Measurements from ENCODE around the gene TARBP1. TPM values are rescaled to one million over a fixed set of nuclear protein-coding genes. Genes with fewer than 3 reads are reported as not detected.

Gene TARBP1
- total RNA-seq, 1 donor from 2014 or later: 39.6 TPM

GRCh38 chr1:234409328-234409727, 69.7 kb downstream of the TARBP1 start:
- H3K9me3 Mint-ChIP-seq (ENCODE audit: unreplicated experiment): no peaks in the 10 kb centered on the region
- no peak for DNase-seq (ENCODE audit: low spot score)
- TF ChIP-seq CTCF (IDR thresholded peaks at IDR 0.05; ENCODE audit: unreplicated experiment): no peak
- no peak overlapping the region for H3K27ac Mint-ChIP-seq (ENCODE audit: unreplicated experiment)
- peaks cover 20% of the 10 kb centered on the region for H3K36me3 Mint-ChIP-seq (ENCODE audit: low read depth, unreplicated experiment)
- no peaks in the 10 kb centered on the region for H3K4me1 Mint-ChIP-seq (ENCODE audit: unreplicated experiment)
- peaks cover 2% of the 10 kb centered on the region for H3K27me3 Mint-ChIP-seq (ENCODE audit: unreplicated experiment)
- H3K4me3 Mint-ChIP-seq (ENCODE audit: unreplicated experiment): no peak overlapping the region

- Mint-ChIP-seq H3K9me3 (ENCODE audit: unreplicated experiment) (no peaks in the 10 kb centered on the region), H3K4me3 (ENCODE audit: unreplicated experiment) (no peak overlapping the region), H3K4me1 (ENCODE audit: unreplicated experiment) (no peaks in the 10 kb centered on the region), H3K27me3 (ENCODE audit: unreplicated experiment) (peaks cover 2% of the 10 kb centered on the region), H3K36me3 (ENCODE audit: low read depth, unreplicated experiment) (peaks cover 19% of the 10 kb centered on the region), H3K27ac (ENCODE audit: unreplicated experiment) (no peak overlapping the region)
- no peak for TF ChIP-seq CTCF (IDR thresholded peaks at IDR 0.05; ENCODE audit: unreplicated experiment)
- DNase-seq (ENCODE audit: low spot score): no peak
Observed at GRCh38 chr1:234408757-234409156, 70.2 kb downstream of the TARBP1 start.

- no peaks in the 10 kb centered on the region for H3K4me1 Mint-ChIP-seq (ENCODE audit: unreplicated experiment)
- H3K4me3 Mint-ChIP-seq (ENCODE audit: unreplicated experiment): no peak overlapping the region
- H3K36me3 Mint-ChIP-seq (ENCODE audit: low read depth, unreplicated experiment): peaks cover 11% of the 10 kb centered on the region
- no peak for DNase-seq (ENCODE audit: low spot score)
- TF ChIP-seq CTCF (IDR thresholded peaks at IDR 0.05; ENCODE audit: unreplicated experiment): no peak
- H3K27ac Mint-ChIP-seq (ENCODE audit: unreplicated experiment): no peak overlapping the region
- no peaks in the 10 kb centered on the region for H3K27me3 Mint-ChIP-seq (ENCODE audit: unreplicated experiment)
- H3K9me3 Mint-ChIP-seq (ENCODE audit: unreplicated experiment): no peaks in the 10 kb centered on the region
Observed at GRCh38 chr1:234406871-234407270, 72.1 kb downstream of the TARBP1 start.

- H3K4me1 Mint-ChIP-seq (ENCODE audit: unreplicated experiment): no peaks in the 10 kb centered on the region
- TF ChIP-seq CTCF (IDR thresholded peaks at IDR 0.05; ENCODE audit: unreplicated experiment): no peak
- no peaks in the 10 kb centered on the region for H3K9me3 Mint-ChIP-seq (ENCODE audit: unreplicated experiment)
- DNase-seq (ENCODE audit: low spot score): no peak
- no peak overlapping the region for H3K4me3 Mint-ChIP-seq (ENCODE audit: unreplicated experiment)
- H3K27ac Mint-ChIP-seq (ENCODE audit: unreplicated experiment): no peak overlapping the region
- no peaks in the 10 kb centered on the region for H3K27me3 Mint-ChIP-seq (ENCODE audit: unreplicated experiment)
- peaks cover 11% of the 10 kb centered on the region for H3K36me3 Mint-ChIP-seq (ENCODE audit: low read depth, unreplicated experiment)
Observed at GRCh38 chr1:234405676-234406075, 73.3 kb downstream of the TARBP1 start.

- no peak for TF ChIP-seq CTCF (IDR thresholded peaks at IDR 0.05; ENCODE audit: unreplicated experiment)
- Mint-ChIP-seq H3K4me1 (ENCODE audit: unreplicated experiment) (peaks cover 5% of the 10 kb centered on the region), H3K4me3 (ENCODE audit: unreplicated experiment) (no peak overlapping the region), H3K36me3 (ENCODE audit: low read depth, unreplicated experiment) (peaks cover 5% of the 10 kb centered on the region), H3K27me3 (ENCODE audit: unreplicated experiment) (no peaks in the 10 kb centered on the region), H3K9me3 (ENCODE audit: unreplicated experiment) (no peaks in the 10 kb centered on the region), H3K27ac (ENCODE audit: unreplicated experiment) (no peak overlapping the region)
- DNase-seq (ENCODE audit: low spot score): no peak
Observed at GRCh38 chr1:234402939-234403338, 76.0 kb downstream of the TARBP1 start.

Measured in endothelial cell (in vitro differentiated cells).